Type B pancreatic cell (in vitro differentiated cells): ENCODE measurements around the gene AVL9. TPM values are rescaled to one million over a fixed set of nuclear protein-coding genes. Genes with fewer than 3 reads are reported as not detected.
"Not testable (repeated sequence)": the region's sequence is repeated elsewhere in the genome, so short reads cannot be mapped to it uniquely, and the experiment has no call there.

Source experiments
- DNase-seq: peaks from one replicate; pipeline ENCODE4 v3.0.0; 2021; ENCODE audit warnings: mixed read lengths; ENCODE audit not compliant: unreplicated experiment; ENCODE audit errors: extremely low spot score
- H3K27ac Mint-ChIP-seq: 2 replicates; pipeline ENCODE4 v1.8.0; 2021; ENCODE audit warnings: mild to moderate bottlenecking, mixed read lengths
- H3K27me3 Mint-ChIP-seq: 2 replicates; pipeline ENCODE4 v1.8.0; 2021; ENCODE audit warnings: mixed read lengths
- H3K36me3 Mint-ChIP-seq: 2 replicates; pipeline ENCODE4 v1.8.0; 2021; ENCODE audit warnings: mixed read lengths
- H3K4me1 Mint-ChIP-seq: one replicate; pipeline ENCODE4 v1.8.0; 2021; ENCODE audit warnings: mixed read lengths; ENCODE audit not compliant: unreplicated experiment
- H3K4me3 Mint-ChIP-seq: 2 replicates; pipeline ENCODE4 v1.8.0; 2021; ENCODE audit warnings: mild to moderate bottlenecking, mixed read lengths
- H3K9me3 Mint-ChIP-seq: 2 replicates; pipeline ENCODE4 v1.8.0; 2021; ENCODE audit warnings: mixed read lengths
- CTCF ChIP-seq: fragments of 200-600 bp; sonication (generic); conservative IDR thresholded peaks from 2 replicates; pipeline ENCODE4 v1.5.0; 2021; ENCODE audit warnings: antibody characterized with exemption, mild to moderate bottlenecking
- total RNA-seq: library from RNA; stranded (reverse); gene quantifications from 2 replicates; pipeline ENCODE4 v1.2.1, GENCODE V29; 2021; ENCODE audit warnings: low replicate concordance

The AVL9 gene
- total RNA-seq, 1 donor from 2014 or later: 35.2 TPM

DNA sequence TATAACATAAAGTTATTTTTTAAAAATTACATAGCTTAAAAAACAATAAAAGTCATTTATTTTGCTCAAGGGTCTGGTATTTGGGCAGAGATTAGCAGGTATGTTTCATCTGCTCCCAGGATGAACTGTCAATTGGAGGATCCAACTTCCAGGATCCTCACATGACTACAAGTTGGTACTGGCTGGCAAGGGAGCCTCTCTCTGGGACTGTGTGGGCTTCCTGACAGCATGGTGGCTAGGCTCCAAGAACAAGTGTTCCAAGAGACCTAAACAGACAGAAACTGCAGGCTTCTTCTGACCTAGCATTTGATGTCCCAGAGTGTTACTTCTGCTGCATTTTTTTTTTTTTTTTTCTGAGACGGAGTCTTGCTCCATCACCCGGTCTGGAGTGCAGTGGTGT is 107.2 kb downstream of the AVL9 start:
- Mint-ChIP-seq H3K27me3 (no peaks in the 10 kb centered on the region), H3K4me1 (no peaks in the 10 kb centered on the region), H3K4me3 (no peak overlapping the region), H3K36me3 (peaks cover 14% of the 10 kb centered on the region), H3K9me3 (peaks cover 11% of the 10 kb centered on the region), H3K27ac (no peak overlapping the region)
- no peak for DNase-seq
- TF ChIP-seq CTCF: no peak

DNA sequence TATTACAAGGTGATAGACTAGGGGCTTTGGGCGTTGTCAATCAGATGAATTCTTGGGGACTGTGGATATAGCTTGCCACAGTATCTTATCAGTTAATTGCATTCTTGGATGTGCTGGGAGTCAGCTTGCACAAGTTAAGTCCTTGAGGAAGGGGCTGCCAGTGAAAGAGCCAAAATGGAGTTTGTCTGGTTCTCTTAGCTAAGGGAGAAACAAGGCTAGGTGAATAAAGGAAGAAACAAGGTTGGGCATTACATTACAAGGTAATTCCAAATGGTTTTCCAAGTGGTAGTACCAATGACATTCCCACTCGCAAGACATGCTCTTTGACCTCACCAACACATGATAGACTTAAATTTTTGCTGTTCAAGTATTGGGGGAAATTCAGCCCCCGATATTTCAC is 108.2 kb downstream of the AVL9 start:
- Mint-ChIP-seq H3K36me3 (peaks cover 15% of the 10 kb centered on the region), H3K9me3 (peaks cover 11% of the 10 kb centered on the region)
- H3K27me3 Mint-ChIP-seq, DNase-seq, H3K27ac Mint-ChIP-seq, H3K4me3 Mint-ChIP-seq, H3K4me1 Mint-ChIP-seq: not testable (repeated sequence)

DNA sequence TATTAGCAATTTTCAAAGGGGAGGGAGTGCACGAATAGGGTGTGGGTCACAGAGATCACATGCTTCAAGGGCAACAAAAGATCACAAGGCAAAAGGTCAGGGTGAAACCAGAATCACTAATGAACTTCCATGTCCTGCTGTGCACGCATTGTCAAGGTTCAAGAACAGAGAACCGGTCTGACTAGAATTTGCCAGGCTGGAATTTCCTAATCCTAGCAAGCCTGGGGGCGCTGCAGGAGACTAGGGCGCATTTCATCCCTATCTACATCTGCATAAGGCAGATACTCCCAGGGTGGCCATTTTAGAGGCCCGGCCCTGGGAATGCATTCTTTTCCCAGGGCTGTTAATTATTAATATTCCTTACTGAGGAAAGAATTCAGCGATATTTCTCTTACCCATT is 108.8 kb downstream of the AVL9 start:
- not testable (repeated sequence) for H3K27me3 Mint-ChIP-seq, H3K4me3 Mint-ChIP-seq, H3K4me1 Mint-ChIP-seq, H3K27ac Mint-ChIP-seq, DNase-seq
- H3K9me3 Mint-ChIP-seq: peaks cover 11% of the 10 kb centered on the region
- H3K36me3 Mint-ChIP-seq: peaks cover 17% of the 10 kb centered on the region

- no peak for TF ChIP-seq CTCF
- Mint-ChIP-seq H3K9me3 (peaks cover 11% of the 10 kb centered on the region), H3K36me3 (peaks cover 17% of the 10 kb centered on the region), H3K27ac (no peak overlapping the region), H3K4me1 (no peaks in the 10 kb centered on the region), H3K4me3 (no peak overlapping the region), H3K27me3 (no peaks in the 10 kb centered on the region)
- no peak for DNase-seq
These were observed 109.7 kb downstream of the AVL9 start for GRCh38 chr7:32605032-32605431.

- H3K4me1 Mint-ChIP-seq: peaks cover 10% of the 10 kb centered on the region
- no peaks in the 10 kb centered on the region for H3K9me3 Mint-ChIP-seq
- peaks cover 7% of the 10 kb centered on the region for H3K36me3 Mint-ChIP-seq
- no peak overlapping the region for H3K4me3 Mint-ChIP-seq
- no peak for TF ChIP-seq CTCF
- no peak overlapping the region for H3K27ac Mint-ChIP-seq
- no peaks in the 10 kb centered on the region for H3K27me3 Mint-ChIP-seq
- no peak for DNase-seq
These were observed 114.2 kb downstream of the AVL9 start for GRCh38 chr7:32609463-32609862.

GRCh38 chr7:32611201-32612099 is 116.2 kb downstream of the AVL9 start:
- no peak overlapping the region for H3K27ac Mint-ChIP-seq
- H3K4me1 Mint-ChIP-seq: peaks cover 10% of the 10 kb centered on the region
- TF ChIP-seq CTCF: no peak
- DNase-seq: no peak
- H3K27me3 Mint-ChIP-seq: no peaks in the 10 kb centered on the region
- no peaks in the 10 kb centered on the region for H3K9me3 Mint-ChIP-seq
- no peak overlapping the region for H3K4me3 Mint-ChIP-seq
- peaks cover 3% of the 10 kb centered on the region for H3K36me3 Mint-ChIP-seq
